ENCODE data around the gene C10orf105.

The C10orf105 gene

DNA sequence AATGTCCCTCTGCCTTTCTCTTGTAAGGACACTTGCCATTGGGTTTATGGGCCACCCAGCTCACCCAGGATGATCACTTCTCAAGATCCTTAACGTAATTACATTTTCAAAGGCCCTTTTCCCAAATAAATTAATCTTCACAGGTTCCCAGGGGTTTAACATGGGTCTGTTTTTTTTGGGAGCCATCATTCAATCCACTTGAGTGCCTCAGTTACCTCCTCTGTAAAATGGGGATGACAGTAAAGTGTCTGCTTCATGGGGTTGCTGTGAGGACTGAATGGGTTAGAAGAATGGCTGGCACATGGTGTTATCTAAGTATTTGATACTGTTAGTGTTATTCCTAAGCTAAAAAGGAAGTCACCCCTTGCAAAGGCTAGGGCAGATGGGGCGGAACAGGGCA is 7.4 kb downstream of the C10orf105 start:
- no peaks in the 10 kb centered on the region for H3K36me3 ChIP-seq (ENCODE audit: control insufficient read depth in 2 of 2, insufficient read depth in 1 of 2, low read length in 2 of 2)
- H3K9me3 ChIP-seq (ENCODE audit: control insufficient read depth, insufficient read depth, low read depth, low read length) = no peaks in the 10 kb centered on the region
- H3K4me1 ChIP-seq (ENCODE audit: control insufficient read depth, insufficient read depth, low read length) = no peaks in the 10 kb centered on the region
- CTCF ChIA-PET = interaction anchor here (3.4 kb wide), 1 partner anchor 15 kb away, joined by 16 read pairs; no protein-coding TSS in a partner anchor
- TF ChIP-seq ZNF529 (tag by site-specific recombination; IDR thresholded peaks at IDR 0.05; ENCODE audit: insufficient replicate concordance) (no peak), ZNF335 (tag by site-specific recombination; conservative IDR thresholded peaks at IDR 0.05) (no peak), ZNF514 (tag by site-specific recombination; IDR thresholded peaks at IDR 0.05) (no peak), ZNF146 (tag by site-specific recombination; IDR thresholded peaks at IDR 0.05) (no peak), ZNF571 (tag by site-specific recombination; IDR thresholded peaks at IDR 0.05) (no peak), ZNF280C (tag by site-specific recombination; IDR thresholded peaks at IDR 0.05) (no peak), ZNF184 (tag by site-specific recombination; IDR thresholded peaks at IDR 0.05) (no peak), ZBTB49 (tag by site-specific recombination; IDR thresholded peaks at IDR 0.05; ENCODE audit: low read depth) (no peak)
- TF ChIP-seq, protein P1, sequence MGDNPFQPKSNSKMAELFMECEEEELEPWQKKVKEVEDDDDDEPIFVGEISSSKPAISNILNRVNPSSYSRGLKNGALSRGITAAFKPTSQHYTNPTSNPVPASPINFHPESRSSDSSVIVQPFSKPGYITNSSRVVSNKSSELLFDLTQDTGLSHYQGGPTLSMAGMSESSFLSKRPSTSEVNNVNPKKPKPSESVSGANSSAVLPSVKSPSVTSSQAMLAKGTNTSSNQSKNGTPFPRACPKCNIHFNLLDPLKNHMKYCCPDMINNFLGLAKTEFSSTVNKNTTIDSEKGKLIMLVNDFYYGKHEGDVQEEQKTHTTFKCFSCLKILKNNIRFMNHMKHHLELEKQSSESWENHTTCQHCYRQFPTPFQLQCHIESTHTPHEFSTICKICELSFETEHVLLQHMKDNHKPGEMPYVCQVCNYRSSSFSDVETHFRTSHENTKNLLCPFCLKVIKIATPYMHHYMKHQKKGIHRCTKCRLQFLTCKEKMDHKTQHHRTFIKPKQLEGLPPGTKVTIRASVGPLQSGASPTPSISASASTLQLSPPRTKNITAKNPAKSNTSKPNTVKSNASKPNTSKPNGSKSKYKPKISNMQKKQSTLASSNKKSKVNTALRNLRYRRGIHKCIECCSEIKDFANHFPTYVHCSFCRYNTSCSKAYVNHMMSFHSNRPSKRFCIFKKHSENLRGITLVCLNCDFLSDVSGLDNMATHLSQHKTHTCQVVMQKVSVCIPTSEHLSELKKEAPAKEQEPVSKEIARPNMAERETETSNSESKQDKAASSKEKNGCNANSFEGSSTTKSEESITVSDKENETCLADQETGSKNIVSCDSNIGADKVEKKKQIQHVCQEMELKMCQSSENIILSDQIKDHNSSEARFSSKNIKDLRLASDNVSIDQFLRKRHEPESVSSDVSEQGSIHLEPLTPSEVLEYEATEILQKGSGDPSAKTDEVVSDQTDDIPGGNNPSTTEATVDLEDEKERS (tag by site-specific recombination; IDR thresholded peaks at IDR 0.05) = no peak
- H3K4me3 ChIP-seq (ENCODE audit: low read depth, low read length) = no peak overlapping the region
- POLR2A ChIA-PET = no interaction called here
- no peak overlapping the region for H3K27ac ChIP-seq (ENCODE audit: extremely low read depth, low read depth, low read length)

GRCh38 chr10:71711052-71711623 is 8.4 kb downstream of the C10orf105 start:
- ChIA-PET POLR2A (no interaction called here), CTCF (interaction anchor here (0.9 to 3.4 kb wide), 3 partner anchors 14 to 396 kb away, joined by 3 to 16 read pairs (median 5); no protein-coding TSS in a partner anchor)
- H3K27ac ChIP-seq (ENCODE audit: extremely low read depth, low read depth, low read length) = no peak overlapping the region
- H3K36me3 ChIP-seq (ENCODE audit: control insufficient read depth in 2 of 2, insufficient read depth in 1 of 2, low read length in 2 of 2) = no peaks in the 10 kb centered on the region
- H3K9me3 ChIP-seq (ENCODE audit: control insufficient read depth, insufficient read depth, low read depth, low read length) = no peaks in the 10 kb centered on the region
- H3K4me3 ChIP-seq (ENCODE audit: low read depth, low read length) = no peak overlapping the region
- no peaks in the 10 kb centered on the region for H3K4me1 ChIP-seq (ENCODE audit: control insufficient read depth, insufficient read depth, low read length)
- no peak for TF ChIP-seq ZNF701 (tag by site-specific recombination; IDR thresholded peaks at IDR 0.05)
- no peak for TF ChIP-seq ZNF670 (tag by site-specific recombination; IDR thresholded peaks at IDR 0.05; ENCODE audit: low read depth)
- no peak for TF ChIP-seq ZNF639 (tag by site-specific recombination; IDR thresholded peaks at IDR 0.05)
- no peak for TF ChIP-seq ZNF398 (tag by site-specific recombination; IDR thresholded peaks at IDR 0.05)
- no peak for TF ChIP-seq ZNF626 (tag by site-specific recombination; IDR thresholded peaks at IDR 0.05)
- TF ChIP-seq IKZF3 (tag by site-specific recombination; IDR thresholded peaks at IDR 0.05) = no peak
- TF ChIP-seq, protein P2, sequence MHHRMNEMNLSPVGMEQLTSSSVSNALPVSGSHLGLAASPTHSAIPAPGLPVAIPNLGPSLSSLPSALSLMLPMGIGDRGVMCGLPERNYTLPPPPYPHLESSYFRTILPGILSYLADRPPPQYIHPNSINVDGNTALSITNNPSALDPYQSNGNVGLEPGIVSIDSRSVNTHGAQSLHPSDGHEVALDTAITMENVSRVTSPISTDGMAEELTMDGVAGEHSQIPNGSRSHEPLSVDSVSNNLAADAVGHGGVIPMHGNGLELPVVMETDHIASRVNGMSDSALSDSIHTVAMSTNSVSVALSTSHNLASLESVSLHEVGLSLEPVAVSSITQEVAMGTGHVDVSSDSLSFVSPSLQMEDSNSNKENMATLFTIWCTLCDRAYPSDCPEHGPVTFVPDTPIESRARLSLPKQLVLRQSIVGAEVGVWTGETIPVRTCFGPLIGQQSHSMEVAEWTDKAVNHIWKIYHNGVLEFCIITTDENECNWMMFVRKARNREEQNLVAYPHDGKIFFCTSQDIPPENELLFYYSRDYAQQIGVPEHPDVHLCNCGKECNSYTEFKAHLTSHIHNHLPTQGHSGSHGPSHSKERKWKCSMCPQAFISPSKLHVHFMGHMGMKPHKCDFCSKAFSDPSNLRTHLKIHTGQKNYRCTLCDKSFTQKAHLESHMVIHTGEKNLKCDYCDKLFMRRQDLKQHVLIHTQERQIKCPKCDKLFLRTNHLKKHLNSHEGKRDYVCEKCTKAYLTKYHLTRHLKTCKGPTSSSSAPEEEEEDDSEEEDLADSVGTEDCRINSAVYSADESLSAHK (tag by site-specific recombination; IDR thresholded peaks at IDR 0.05) = no peak
- TF ChIP-seq ZNF488 (tag by site-specific recombination; IDR thresholded peaks at IDR 0.05) = no peak
- TF ChIP-seq EGR2 (tag by site-specific recombination; IDR thresholded peaks at IDR 0.05; ENCODE audit: low read depth) = peak; percentile 72
- TF ChIP-seq ZSCAN30 (tag by site-specific recombination; IDR thresholded peaks at IDR 0.05) = no peak
- TF ChIP-seq ZNF843 (tag by site-specific recombination; IDR thresholded peaks at IDR 0.05) = no peak
